ENCODE results near the gene SIX6. TPM values are rescaled to one million over a fixed set of nuclear protein-coding genes. Genes with fewer than 3 reads are reported as not detected.

The SIX6 gene
- total and polyA plus RNA-seq, 2 of the 13 experiments (the other 11 are each of a cell fraction or from before 2014, with no cell fraction given), result not detected

GRCh38 chr14:60488175-60488574 is 20.8 kb upstream of the SIX6 start:
- DNase-seq (ENCODE audit: low spot score), result no peak
- Histone ChIP-seq H3K4me1 (ENCODE audit: insufficient read depth, low read length) (no peaks in the 10 kb centered on the region), H3K27ac (ENCODE audit: extremely low read length, insufficient read depth, low read length) (no peak overlapping the region), H3K27me3 (ENCODE audit: control insufficient read depth in 1 of 2, insufficient read depth in 2 of 2, low read length in 2 of 2) (0 out of 5 replicates have a peak, but pooled peaks cover 0 to 2% of the 10 kb centered on the region in 2 experiments), H3K36me3 (replicated peaks in 1 of 2; ENCODE audit: control insufficient read depth in 1 of 2, insufficient read depth in 2 of 2, low read length in 2 of 2) (no peaks in the 10 kb centered on the region), H3K4me2 (ENCODE audit: low read depth, low read length) (no peak overlapping the region), H4K20me1 (ENCODE audit: insufficient read depth, low read length) (no peaks in the 10 kb centered on the region), H3K79me2 (ENCODE audit: insufficient read depth, low read length) (no peaks in the 10 kb centered on the region), H3K4me3 (replicated peaks in 1 of 3; ENCODE audit: insufficient read depth in 1 of 3, low read depth in 2 of 3, low read length in 3 of 3) (no peak overlapping the region), H3K9me3 (ENCODE audit: low read length) (no peaks in the 10 kb centered on the region), H2AFZ (ENCODE audit: low read length) (no peak overlapping the region), H3K9ac (ENCODE audit: insufficient read depth, low read depth, low read length) (no peak overlapping the region)
- POLR2A ChIA-PET, result no interaction called here
- ATAC-seq, result no peak
- BruUV-seq (replicated peaks), result no TSS peak
- in situ Hi-C loops (cut with HindIII; ENCODE audit: extremely low pct_ligation_motif_present, low pct_unique_long_range_greater_than_20kb) (no loop called here), intact Hi-C loops (cut with micrococcal nuclease; ENCODE audit: unreplicated experiment) (loop anchor here (1.0 kb wide), 1 partner anchor 138 kb away; no protein-coding TSS in a partner anchor)
- TF ChIP-seq STAG1 (CRISPR knock-in tag; IDR thresholded peaks at IDR 0.05) (peak; percentile 23; the same call in 1 of the 2 replicates), ZNF850 (CRISPR knock-in tag; conservative IDR thresholded peaks at IDR 0.05) (no peak), MBD4 (IDR thresholded peaks at IDR 0.05; ENCODE audit: borderline replicate concordance, low read length) (no peak)
- CTCF ChIA-PET (ENCODE audit: low intra/inter-chr PET ratio, low total read pairs), result interaction anchor here (0.6 to 1.2 kb wide), 2 partner anchors 138 to 296 kb away, joined by 3 read pairs; no protein-coding TSS in a partner anchor
- no peak for FAIRE-seq

DNA sequence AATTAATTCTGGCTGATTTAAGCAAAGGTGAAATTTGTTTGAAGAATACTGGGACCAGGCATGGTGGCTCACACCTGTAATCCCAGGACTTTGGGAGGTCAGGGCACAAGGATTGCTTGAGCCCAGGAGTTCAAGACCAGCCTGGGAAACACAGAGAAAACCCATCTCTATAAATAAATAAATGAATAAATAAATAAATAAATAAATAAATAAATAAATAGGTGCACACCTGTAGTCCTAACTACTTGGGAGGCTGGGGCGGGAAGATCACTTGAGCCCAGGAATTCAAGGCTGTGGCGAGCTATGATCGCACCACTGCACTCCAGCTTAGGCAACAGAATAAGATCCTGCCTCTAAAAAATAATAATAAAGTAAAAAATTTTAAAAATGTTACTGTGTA is 18.7 kb upstream of the SIX6 start:
- ChIA-PET CTCF (ENCODE audit: low intra/inter-chr PET ratio, low total read pairs) (no interaction called here), POLR2A (no interaction called here)
- H4K20me1 ChIP-seq (ENCODE audit: insufficient read depth, low read length), result no peaks in the 10 kb centered on the region
- FAIRE-seq, result no peak
- H3K4me2 ChIP-seq (ENCODE audit: low read depth, low read length), result no peak overlapping the region
- peaks cover 0 to 11% of the 10 kb centered on the region in 2 experiments; a peak in 1 of 5 replicates for H3K27me3 ChIP-seq (ENCODE audit: control insufficient read depth in 1 of 2, insufficient read depth in 2 of 2, low read length in 2 of 2)
- no peak for ATAC-seq
- BruUV-seq (replicated peaks), result no TSS peak
- WGBS (ENCODE audit: low lambda C conversion rate), result 28% methylated on average over 3 of the region's 3 CpGs
- no peaks in the 10 kb centered on the region for H3K79me2 ChIP-seq (ENCODE audit: insufficient read depth, low read length)
- no peaks in the 10 kb centered on the region for H3K36me3 ChIP-seq (replicated peaks in 1 of 2; ENCODE audit: control insufficient read depth in 1 of 2, insufficient read depth in 2 of 2, low read length in 2 of 2)
- intact Hi-C loops (cut with micrococcal nuclease; ENCODE audit: unreplicated experiment) (no loop called here), in situ Hi-C loops (cut with HindIII; ENCODE audit: extremely low pct_ligation_motif_present, low pct_unique_long_range_greater_than_20kb) (no loop called here)
- TF ChIP-seq ZNF678 (CRISPR knock-in tag; IDR thresholded peaks at IDR 0.05) (no peak), ESRRA (CRISPR knock-in tag; IDR thresholded peaks at IDR 0.05; ENCODE audit: low read depth) (no peak), NCOA2 (CRISPR knock-in tag; IDR thresholded peaks at IDR 0.05) (no peak), U2AF1 (optimal IDR thresholded peaks at IDR 0.05; ENCODE audit: low read depth, low read length) (no peak), RFXAP (CRISPR knock-in tag; IDR thresholded peaks at IDR 0.05; ENCODE audit: borderline replicate concordance) (no peak), FIP1L1 (IDR thresholded peaks at IDR 0.05; ENCODE audit: borderline replicate concordance, insufficient read depth, low read depth, low read length) (no peak)
- TF ChIP-seq, protein P1, sequence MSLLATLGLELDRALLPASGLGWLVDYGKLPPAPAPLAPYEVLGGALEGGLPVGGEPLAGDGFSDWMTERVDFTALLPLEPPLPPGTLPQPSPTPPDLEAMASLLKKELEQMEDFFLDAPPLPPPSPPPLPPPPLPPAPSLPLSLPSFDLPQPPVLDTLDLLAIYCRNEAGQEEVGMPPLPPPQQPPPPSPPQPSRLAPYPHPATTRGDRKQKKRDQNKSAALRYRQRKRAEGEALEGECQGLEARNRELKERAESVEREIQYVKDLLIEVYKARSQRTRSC (CRISPR knock-in tag; IDR thresholded peaks at IDR 0.05; ENCODE audit: low read depth), result no peak
- no peak overlapping the region for H3K4me3 ChIP-seq (replicated peaks in 1 of 3; ENCODE audit: insufficient read depth in 1 of 3, low read depth in 2 of 3, low read length in 3 of 3)
- H3K4me1 ChIP-seq (ENCODE audit: insufficient read depth, low read length), result no peaks in the 10 kb centered on the region
- no peaks in the 10 kb centered on the region for H3K9me3 ChIP-seq (ENCODE audit: low read length)
- DNase-seq (ENCODE audit: low spot score), result no peak
- H2AFZ ChIP-seq (ENCODE audit: low read length), result no peak overlapping the region
- no peak overlapping the region for H3K27ac ChIP-seq (ENCODE audit: extremely low read length, insufficient read depth, low read length)
- no peak overlapping the region for H3K9ac ChIP-seq (ENCODE audit: insufficient read depth, low read depth, low read length)
